ENCODE data around the gene NUDT16L1. TPM values are rescaled to one million over a fixed set of nuclear protein-coding genes. Genes with fewer than 3 reads are reported as not detected.
A peak's percentile ranks its signal among the peaks of the same experiment; 100 is the strongest.

NUDT16L1 gene
- total RNA-seq, 1 experiment from 2014 or later, result 61.9 TPM

DNA sequence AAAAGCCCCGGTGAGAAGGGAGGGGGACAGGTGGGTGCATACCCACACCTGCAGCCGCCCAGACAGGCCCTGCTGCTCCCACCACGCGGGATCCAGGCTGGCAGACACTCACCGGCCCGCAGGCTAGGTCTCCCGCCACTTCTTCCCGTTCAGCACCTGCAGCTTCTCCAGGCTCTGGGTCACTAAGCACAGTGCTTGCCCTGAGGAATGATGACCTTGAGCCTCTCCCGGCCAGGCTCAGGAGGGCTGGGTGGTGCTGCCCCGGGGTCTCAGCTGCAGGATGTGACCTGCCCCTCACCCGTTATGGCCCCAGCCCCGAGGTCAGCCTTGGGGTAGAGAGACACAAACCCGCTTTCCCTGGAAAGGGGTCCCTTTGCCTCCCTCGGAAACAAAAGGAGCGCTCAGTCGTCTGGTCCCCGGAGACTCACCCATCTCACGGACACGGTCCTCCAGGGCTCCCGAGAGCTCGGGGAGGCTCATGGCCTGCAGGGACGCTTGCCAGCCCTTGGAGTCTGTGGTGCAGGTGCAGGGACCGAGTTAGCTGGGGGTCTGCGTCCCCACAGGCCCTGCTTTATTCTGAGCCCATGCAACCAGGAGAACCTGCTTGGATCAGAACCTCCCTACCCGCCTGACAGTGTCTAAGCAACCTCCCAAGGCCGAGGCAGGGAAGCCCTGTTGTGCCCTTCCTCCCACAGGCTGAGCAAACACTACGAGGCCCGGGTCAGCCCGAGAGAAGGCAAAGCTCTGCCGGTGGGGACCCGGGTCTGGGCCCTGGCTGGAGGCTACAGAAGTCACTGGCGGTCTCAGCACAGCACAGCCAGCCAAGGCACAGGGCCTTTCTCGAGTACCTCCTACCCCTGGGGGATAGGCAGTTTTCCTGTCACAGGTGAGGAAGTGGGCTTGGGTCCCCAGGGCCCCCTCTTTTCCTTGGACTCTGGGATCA is 3.8 kb downstream of the NUDT16L1 start:
- DNase-seq, result no peak
- H3K36me3 ChIP-seq, result peaks cover 68% of the 10 kb centered on the region
- H3K9me3 ChIP-seq, result no peaks in the 10 kb centered on the region

GRCh38 chr16:4697848-4698291 is 4.5 kb downstream of the NUDT16L1 start:
- Histone ChIP-seq H3K36me3 (peaks cover 74% of the 10 kb centered on the region), H3K4me3 (no peak overlapping the region)
- no peak for DNase-seq

More for the DNA sequence above, 3.8 kb downstream of the NUDT16L1 start:
- Histone ChIP-seq H3K4me3 (no peak overlapping the region), H3K27me3 (no peaks in the 10 kb centered on the region)

DNA sequence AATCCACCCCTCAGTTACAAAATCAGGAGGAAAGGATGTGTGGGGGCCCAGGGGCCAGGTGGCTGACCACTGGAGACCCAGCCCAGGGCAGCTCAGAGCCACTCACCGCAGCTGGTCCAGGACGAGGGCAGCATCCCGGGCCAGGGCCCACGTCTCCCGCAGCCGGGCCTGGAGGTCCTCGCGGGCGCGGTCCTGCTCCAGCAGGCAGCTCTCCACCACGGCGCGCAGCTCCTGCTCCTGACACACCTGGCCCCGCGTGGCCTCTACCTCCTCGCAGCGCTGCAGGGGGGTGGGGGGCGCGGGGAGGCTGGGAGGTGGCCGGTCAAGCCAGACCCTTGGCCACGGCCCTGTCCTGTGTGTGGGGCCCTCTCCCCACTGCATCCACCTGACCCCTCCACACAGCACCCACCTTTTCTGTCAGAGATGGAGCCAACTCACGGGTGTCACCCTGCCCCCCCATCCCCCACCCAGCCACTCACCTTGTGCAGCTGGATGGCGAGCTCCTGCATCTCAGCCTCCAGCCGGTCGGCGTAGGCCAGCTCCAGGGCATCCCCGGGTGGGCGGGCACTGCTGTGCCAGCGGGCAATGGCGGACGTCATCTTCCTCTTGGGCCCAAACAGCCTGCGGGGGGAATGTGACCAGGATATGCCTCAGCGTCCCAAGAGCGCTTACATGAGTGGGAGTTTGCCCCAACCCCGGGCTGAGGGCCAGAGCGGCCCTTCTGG is 5.1 kb downstream of the NUDT16L1 start:
- DNase-seq, result no peak
- Histone ChIP-seq H3K4me3 (no peak overlapping the region), H3K36me3 (peaks cover 76% of the 10 kb centered on the region), H3K9me3 (no peaks in the 10 kb centered on the region), H3K27me3 (no peaks in the 10 kb centered on the region)

More at GRCh38 chr16:4697848-4698291, 4.5 kb downstream of the NUDT16L1 start:
- H3K27me3 ChIP-seq, result no peaks in the 10 kb centered on the region
- H3K9me3 ChIP-seq, result no peaks in the 10 kb centered on the region

- Histone ChIP-seq H3K27me3 (no peaks in the 10 kb centered on the region), H3K9me3 (no peaks in the 10 kb centered on the region), H3K4me3 (no peak overlapping the region), H3K36me3 (peaks cover 82% of the 10 kb centered on the region)
- DNase-seq, result no peak
Measured at GRCh38 chr16:4699046-4699556, 5.7 kb downstream of the NUDT16L1 start.

GRCh38 chr16:4700380-4700996 is 7.1 kb downstream of the NUDT16L1 start:
- Histone ChIP-seq H3K9me3 (no peaks in the 10 kb centered on the region), H3K36me3 (peaks cover 83% of the 10 kb centered on the region), H3K4me3 (no peak overlapping the region), H3K27me3 (no peaks in the 10 kb centered on the region)
- DNase-seq, result no peak

- H3K9me3 ChIP-seq, result no peaks in the 10 kb centered on the region
- peaks cover 77% of the 10 kb centered on the region for H3K36me3 ChIP-seq
- no peak for DNase-seq
- no peak overlapping the region for H3K4me3 ChIP-seq
- H3K27me3 ChIP-seq, result no peaks in the 10 kb centered on the region
Measured at GRCh38 chr16:4700997-4701743, 7.8 kb downstream of the NUDT16L1 start.

- no peaks in the 10 kb centered on the region for H3K27me3 ChIP-seq
- peaks cover 79% of the 10 kb centered on the region for H3K36me3 ChIP-seq
- no peak overlapping the region for H3K4me3 ChIP-seq
- DNase-seq, result no peak
- H3K9me3 ChIP-seq, result no peaks in the 10 kb centered on the region
Measured at GRCh38 chr16:4701791-4702465, 8.6 kb downstream of the NUDT16L1 start.

- Histone ChIP-seq H3K27me3 (no peaks in the 10 kb centered on the region), H3K4me3 (no peak overlapping the region), H3K9me3 (no peaks in the 10 kb centered on the region), H3K36me3 (peaks cover 77% of the 10 kb centered on the region)
- DNase-seq, result no peak
Measured at GRCh38 chr16:4702466-4702808, 9.1 kb downstream of the NUDT16L1 start.

- DNase-seq, result no peak
- H3K9me3 ChIP-seq, result no peaks in the 10 kb centered on the region
- no peak overlapping the region for H3K4me3 ChIP-seq
- H3K36me3 ChIP-seq, result peaks cover 68% of the 10 kb centered on the region
- H3K27me3 ChIP-seq, result no peaks in the 10 kb centered on the region
Measured at GRCh38 chr16:4703906-4704305, 10.5 kb downstream of the NUDT16L1 start.

DNA sequence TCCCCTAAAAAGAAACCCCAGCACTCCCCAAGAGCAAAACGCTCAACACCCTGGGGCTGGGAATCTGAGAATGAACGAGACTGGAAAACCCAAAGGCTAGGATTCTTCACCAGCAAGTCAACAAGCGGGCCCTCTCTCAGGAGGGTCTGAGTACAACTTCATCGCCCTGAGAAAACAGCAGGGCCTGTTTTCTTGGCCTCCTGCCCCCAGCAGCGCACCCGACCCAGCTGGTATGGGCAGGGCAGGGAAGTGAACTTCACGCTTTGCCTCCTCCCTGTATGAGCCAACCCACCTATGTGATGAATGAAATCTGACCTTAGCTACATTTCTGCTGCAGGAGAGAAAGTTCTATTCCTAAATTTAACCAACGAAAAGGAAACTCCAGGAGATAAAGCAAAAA is 11.1 kb downstream of the NUDT16L1 start:
- Histone ChIP-seq H3K27me3 (no peaks in the 10 kb centered on the region), H3K4me3 (no peak overlapping the region), H3K9me3 (no peaks in the 10 kb centered on the region), H3K36me3 (peaks cover 64% of the 10 kb centered on the region)
- no peak for DNase-seq

DNA sequence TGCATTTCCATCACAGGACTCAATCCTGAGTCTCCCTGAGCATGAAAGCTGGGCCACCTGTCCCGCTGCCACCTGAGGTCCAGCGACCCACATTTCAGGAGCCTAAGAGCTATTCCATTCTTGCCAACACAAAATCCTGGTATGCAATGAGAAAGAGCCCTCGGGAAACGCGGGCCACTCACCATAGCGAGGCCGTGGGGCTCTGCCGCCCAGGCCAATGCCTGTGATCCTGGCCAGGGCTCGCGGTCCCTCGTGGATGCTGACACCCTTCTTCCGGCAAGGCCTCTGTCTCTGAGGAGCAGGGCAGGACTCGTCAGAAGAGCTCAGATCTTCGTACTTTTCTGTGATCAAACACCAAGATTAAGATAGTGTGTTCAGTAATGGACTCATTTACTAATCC is 11.6 kb downstream of the NUDT16L1 start:
- Histone ChIP-seq H3K4me3 (no peak overlapping the region), H3K9me3 (no peaks in the 10 kb centered on the region), H3K36me3 (peaks cover 61% of the 10 kb centered on the region), H3K27me3 (no peaks in the 10 kb centered on the region)
- DNase-seq, result no peak

GRCh38 chr16:4706871-4707270 is 13.5 kb downstream of the NUDT16L1 start:
- Histone ChIP-seq H3K9me3 (no peaks in the 10 kb centered on the region), H3K4me3 (no peak overlapping the region), H3K36me3 (peaks cover 50% of the 10 kb centered on the region), H3K27me3 (no peaks in the 10 kb centered on the region)
- DNase-seq, result no peak

DNA sequence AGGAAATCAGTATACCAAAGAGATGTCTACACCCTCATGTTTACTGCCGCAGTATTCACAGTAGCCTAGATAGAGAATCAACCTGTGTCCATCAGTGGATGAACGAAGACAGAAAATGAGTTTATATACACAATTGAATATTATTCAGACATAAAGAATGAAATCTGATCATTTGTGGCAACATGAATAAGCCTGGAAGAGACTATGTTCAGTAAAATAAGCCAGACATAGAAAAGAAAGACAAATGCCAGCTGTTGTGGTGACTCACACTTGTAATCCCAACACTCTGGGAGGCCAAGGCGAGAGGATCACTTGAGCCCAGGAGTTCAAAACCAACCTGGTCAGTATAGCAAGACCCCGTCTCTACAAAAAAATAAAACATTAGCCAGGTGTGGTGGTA is 16.1 kb downstream of the NUDT16L1 start:
- H3K9me3 ChIP-seq, result no peaks in the 10 kb centered on the region
- H3K36me3 ChIP-seq, result peaks cover 42% of the 10 kb centered on the region
- H3K27me3 ChIP-seq, result no peaks in the 10 kb centered on the region
- no peak overlapping the region for H3K4me3 ChIP-seq
- DNase-seq, result peak; percentile 46

DNA sequence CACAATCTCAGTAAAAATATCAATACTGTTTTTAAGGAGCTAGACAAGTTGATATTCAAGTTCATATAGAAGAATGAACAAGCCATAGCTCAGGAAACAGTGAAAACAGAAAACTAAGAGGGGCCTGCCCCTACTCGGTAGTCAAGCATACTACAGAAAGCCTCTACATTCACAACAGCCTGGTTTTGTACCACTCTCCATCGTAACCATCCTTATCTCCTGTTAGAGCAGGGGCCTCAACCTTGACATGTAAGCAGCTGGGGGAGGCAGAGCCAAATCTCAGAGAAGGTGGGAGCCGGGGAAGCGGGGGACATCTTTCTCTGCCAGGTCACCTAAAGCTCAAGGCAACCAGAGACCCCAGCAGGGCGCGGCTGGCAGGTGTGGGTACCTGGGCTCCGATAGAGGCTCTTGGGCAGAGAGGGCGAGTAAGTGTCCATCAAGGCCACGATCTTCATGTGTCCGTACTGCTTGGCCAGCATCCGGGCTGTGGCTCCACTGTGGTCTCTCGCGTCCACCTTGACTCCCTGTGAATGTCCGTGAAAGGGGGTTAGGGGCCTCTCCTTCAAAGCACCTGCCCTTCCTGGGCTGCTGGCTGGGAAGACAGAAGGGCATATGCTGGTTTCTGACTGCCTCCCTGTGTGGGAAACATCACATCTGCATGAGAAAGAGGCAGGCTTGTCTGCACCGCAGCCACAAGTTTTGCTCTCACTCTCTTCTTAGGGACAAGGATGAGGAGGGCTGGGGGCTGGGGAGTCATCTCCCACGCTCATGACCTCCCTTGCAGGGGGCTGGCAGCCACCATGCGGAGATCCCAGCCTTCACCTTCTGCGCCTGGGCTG is 20.5 kb downstream of the NUDT16L1 start:
- H3K9me3 ChIP-seq, result no peaks in the 10 kb centered on the region
- DNase-seq, result no peak
- peaks cover 45% of the 10 kb centered on the region for H3K36me3 ChIP-seq

DNA sequence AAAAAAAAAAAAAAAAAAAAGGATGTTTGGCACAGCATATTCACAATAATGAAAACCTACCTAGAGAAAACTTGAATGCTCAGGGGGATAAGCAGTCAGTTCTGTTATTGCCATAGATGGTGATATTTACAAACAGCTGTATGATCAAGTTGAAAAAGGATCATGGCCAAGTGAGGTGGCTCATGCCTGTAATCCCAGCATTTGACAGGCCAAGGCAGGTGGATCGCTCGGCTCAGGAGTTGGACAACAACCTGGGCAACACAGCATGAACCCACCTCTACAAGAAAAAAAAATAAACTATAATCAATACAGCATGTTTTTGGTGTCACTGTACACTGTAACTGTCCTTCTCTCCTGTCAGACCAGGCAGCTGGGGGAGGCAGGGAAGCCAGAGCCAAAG is 21.6 kb downstream of the NUDT16L1 start:
- DNase-seq, result no peak
- no peak overlapping the region for H3K4me3 ChIP-seq
- H3K27me3 ChIP-seq, result no peaks in the 10 kb centered on the region
- no peaks in the 10 kb centered on the region for H3K9me3 ChIP-seq
- H3K36me3 ChIP-seq, result peaks cover 46% of the 10 kb centered on the region

More for the DNA sequence above, 20.5 kb downstream of the NUDT16L1 start:
- no peaks in the 10 kb centered on the region for H3K27me3 ChIP-seq
- no peak overlapping the region for H3K4me3 ChIP-seq

Measured in MG63 (cell line).